NT2/D1 (cell line): ENCODE measurements around the gene SLC24A4.

Source experiments
- DNase-seq: peaks from one replicate; pipeline ENCODE4 v3.0.0-alpha.2; 2011; ENCODE audit warnings: low read depth, low spot score
- H3K27me3 ChIP-seq: 2 replicates; pipeline ENCODE4 v1.6.0; 2011; ENCODE audit warnings: mild to moderate bottlenecking; ENCODE audit not compliant: insufficient read length, insufficient read depth
- H3K36me3 ChIP-seq: 2 replicates; pipeline ENCODE4 v1.6.1; 2011; ENCODE audit warnings: mild to moderate bottlenecking, low read length, mixed read lengths; ENCODE audit not compliant: insufficient read depth, insufficient read length
- H3K4me1 ChIP-seq: 2 replicates; pipeline ENCODE4 v1.5.1; 2011; ENCODE audit not compliant: insufficient read depth, insufficient read length
- H3K4me3 ChIP-seq: 2 replicates; pipeline ENCODE4 v1.5.1; 2011; ENCODE audit warnings: low read depth; ENCODE audit not compliant: insufficient read length
- H3K9ac ChIP-seq: 2 replicates; pipeline ENCODE4 v1.6.0; 2011; ENCODE audit warnings: low read depth; ENCODE audit not compliant: insufficient read length
- H3K9me3 ChIP-seq: 2 replicates; pipeline ENCODE4 v1.5.1; 2011; ENCODE audit warnings: mild to moderate bottlenecking, low read length; ENCODE audit not compliant: insufficient read depth
- SUZ12 ChIP-seq: IDR thresholded peaks from 2 replicates; pipeline ENCODE4 v1.6.1; 2011; ENCODE audit not compliant: insufficient read length, insufficient read depth; ENCODE audit errors: extremely low read depth
- YY1 ChIP-seq: IDR thresholded peaks from 2 replicates; pipeline ENCODE4 v1.6.1; 2011; ENCODE audit not compliant: insufficient read length, insufficient read depth
- ZNF274 ChIP-seq: IDR thresholded peaks from 2 replicates; pipeline ENCODE4 v1.6.1; 2011; ENCODE audit warnings: mild to moderate bottlenecking, low read depth, low read length

The SLC24A4 gene

GRCh38 chr14:92336363-92336762 is 13.4 kb downstream of the SLC24A4 start:
- H3K4me1 ChIP-seq: peaks cover 4% of the 10 kb centered on the region
- TF ChIP-seq SUZ12 (no peak), YY1 (no peak), ZNF274 (no peak)
- H3K9me3 ChIP-seq: no peaks in the 10 kb centered on the region
- H3K4me3 ChIP-seq: no peak overlapping the region
- no peaks in the 10 kb centered on the region for H3K36me3 ChIP-seq
- no peak overlapping the region for H3K9ac ChIP-seq
- no peak for DNase-seq
- no peaks in the 10 kb centered on the region for H3K27me3 ChIP-seq

GRCh38 chr14:92339426-92339825 is 16.5 kb downstream of the SLC24A4 start:
- Histone ChIP-seq H3K9me3 (no peaks in the 10 kb centered on the region), H3K36me3 (no peaks in the 10 kb centered on the region), H3K4me1 (peaks cover 4% of the 10 kb centered on the region), H3K27me3 (no peaks in the 10 kb centered on the region), H3K4me3 (no peak overlapping the region), H3K9ac (no peak overlapping the region)
- no peak for TF ChIP-seq SUZ12
- TF ChIP-seq ZNF274: no peak
- TF ChIP-seq YY1: no peak
- DNase-seq: no peak

- H3K9ac ChIP-seq: no peak overlapping the region
- peaks cover 4% of the 10 kb centered on the region for H3K4me1 ChIP-seq
- TF ChIP-seq YY1 (no peak), SUZ12 (no peak), ZNF274 (no peak)
- no peaks in the 10 kb centered on the region for H3K27me3 ChIP-seq
- no peaks in the 10 kb centered on the region for H3K36me3 ChIP-seq
- H3K4me3 ChIP-seq: no peak overlapping the region
- DNase-seq: no peak
- H3K9me3 ChIP-seq: no peaks in the 10 kb centered on the region
Measured at GRCh38 chr14:92340071-92340470, 17.1 kb downstream of the SLC24A4 start.

DNA sequence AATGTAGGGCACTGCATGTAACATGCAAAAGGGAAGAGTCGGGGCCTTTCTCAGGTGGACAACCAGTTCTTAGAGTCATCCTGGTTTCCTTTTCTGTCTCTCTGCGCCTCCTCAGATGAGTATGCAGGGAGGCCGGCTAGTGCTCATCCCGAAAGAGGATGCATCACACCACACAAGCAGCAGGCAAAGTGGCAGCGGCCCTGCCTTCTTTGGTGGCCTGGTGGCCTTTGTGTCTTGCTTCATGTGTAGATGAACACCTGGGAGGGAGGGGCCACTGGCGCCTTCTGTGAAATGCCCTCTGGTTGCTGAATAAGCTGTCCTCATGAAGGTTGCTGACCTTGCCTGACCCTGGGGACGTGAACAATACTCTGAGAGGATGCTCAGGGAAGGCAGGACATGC is 18.0 kb downstream of the SLC24A4 start:
- H3K4me1 ChIP-seq: peaks cover 4% of the 10 kb centered on the region
- TF ChIP-seq ZNF274 (no peak), YY1 (no peak), SUZ12 (no peak)
- DNase-seq: no peak
- no peaks in the 10 kb centered on the region for H3K36me3 ChIP-seq
- no peak overlapping the region for H3K4me3 ChIP-seq
- H3K9me3 ChIP-seq: no peaks in the 10 kb centered on the region
- no peak overlapping the region for H3K9ac ChIP-seq
- no peaks in the 10 kb centered on the region for H3K27me3 ChIP-seq

DNA sequence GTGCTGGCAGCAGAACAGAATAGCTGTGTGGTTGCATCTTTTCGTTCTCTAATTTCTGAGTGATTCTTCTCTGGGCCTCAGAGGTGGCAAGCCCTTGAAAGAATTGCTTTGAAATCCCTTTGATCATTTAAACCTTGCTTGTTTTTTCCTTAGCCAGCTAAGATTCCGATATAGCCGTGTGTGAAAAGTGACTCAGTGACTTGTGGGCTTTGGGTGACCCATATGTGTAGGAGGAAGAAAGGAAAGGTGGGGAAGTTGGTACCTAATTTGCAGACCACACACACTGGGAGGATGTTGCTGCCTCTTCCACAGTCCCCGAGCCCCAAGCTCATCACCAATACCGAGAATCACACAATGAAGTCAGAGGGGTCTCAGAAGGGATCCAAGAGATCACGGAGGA is 18.8 kb downstream of the SLC24A4 start:
- no peaks in the 10 kb centered on the region for H3K36me3 ChIP-seq
- H3K4me3 ChIP-seq: no peak overlapping the region
- no peak for DNase-seq
- H3K4me1 ChIP-seq: peaks cover under 1% of the 10 kb centered on the region
- no peak for TF ChIP-seq ZNF274
- TF ChIP-seq YY1: no peak
- TF ChIP-seq SUZ12: no peak
- no peaks in the 10 kb centered on the region for H3K27me3 ChIP-seq
- no peak overlapping the region for H3K9ac ChIP-seq
- H3K9me3 ChIP-seq: no peaks in the 10 kb centered on the region

- DNase-seq: no peak
Measured at GRCh38 chr14:92348154-92348553, 25.2 kb downstream of the SLC24A4 start.

DNA sequence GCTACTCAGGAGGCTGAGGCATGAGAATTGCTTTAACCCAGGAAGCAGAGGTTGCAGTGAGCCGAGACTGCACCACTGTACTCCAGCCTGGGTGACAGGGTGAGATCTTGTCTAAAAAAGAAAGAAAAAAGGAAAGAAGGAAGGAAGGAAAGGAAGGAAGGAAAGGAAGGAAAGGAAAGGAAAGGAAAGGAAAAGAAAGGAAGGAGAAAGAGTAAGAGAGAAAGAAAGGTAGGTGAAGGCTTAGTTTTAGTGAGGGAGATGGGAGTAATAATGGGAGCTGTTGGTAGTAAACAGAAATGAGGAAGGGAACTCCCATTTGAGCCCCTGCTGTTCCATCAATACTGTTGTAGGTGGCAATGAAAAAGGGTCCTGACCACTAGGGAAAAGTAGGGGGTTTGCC is 28.8 kb downstream of the SLC24A4 start:
- no peak for DNase-seq
- H3K9me3 ChIP-seq: no peaks in the 10 kb centered on the region
- no peaks in the 10 kb centered on the region for H3K4me1 ChIP-seq
- TF ChIP-seq YY1 (no peak), SUZ12 (no peak), ZNF274 (no peak)
- H3K9ac ChIP-seq: no peak overlapping the region
- no peaks in the 10 kb centered on the region for H3K36me3 ChIP-seq
- no peaks in the 10 kb centered on the region for H3K27me3 ChIP-seq
- H3K4me3 ChIP-seq: no peak overlapping the region

More at GRCh38 chr14:92348154-92348553, 25.2 kb downstream of the SLC24A4 start:
- Histone ChIP-seq H3K4me3 (no peak overlapping the region), H3K9ac (no peak overlapping the region), H3K9me3 (no peaks in the 10 kb centered on the region), H3K36me3 (no peaks in the 10 kb centered on the region), H3K27me3 (no peaks in the 10 kb centered on the region), H3K4me1 (no peaks in the 10 kb centered on the region)
- no peak for TF ChIP-seq SUZ12
- no peak for TF ChIP-seq YY1
- no peak for TF ChIP-seq ZNF274
